Erythroblast (primary cell): Measurements from ENCODE around the gene APLNR.

ENCODE experiments used
- DNase-seq, 2 experiments: peaks; one replicate each; lab custom pipeline; 2025; lab: John Stamatoyannopoulos, UW
- GATA1 ChIP-seq: IDR thresholded peaks from 2 replicates; pipeline ENCODE4 v1.6.1; 2011; ENCODE audit warnings: low read depth, mild to moderate bottlenecking, control low read depth, low read length, moderate library complexity
- POLR2A ChIP-seq: IDR thresholded peaks from 2 replicates; pipeline ENCODE4 v1.6.1; 2011; ENCODE audit warnings: mild to moderate bottlenecking, low read length

The APLNR gene

GRCh38 chr11:57216463-57216862 lies 20.6 kb downstream of the APLNR start:
- no peak for DNase-seq
- TF ChIP-seq POLR2A: no peak
- TF ChIP-seq GATA1: no peak

DNA sequence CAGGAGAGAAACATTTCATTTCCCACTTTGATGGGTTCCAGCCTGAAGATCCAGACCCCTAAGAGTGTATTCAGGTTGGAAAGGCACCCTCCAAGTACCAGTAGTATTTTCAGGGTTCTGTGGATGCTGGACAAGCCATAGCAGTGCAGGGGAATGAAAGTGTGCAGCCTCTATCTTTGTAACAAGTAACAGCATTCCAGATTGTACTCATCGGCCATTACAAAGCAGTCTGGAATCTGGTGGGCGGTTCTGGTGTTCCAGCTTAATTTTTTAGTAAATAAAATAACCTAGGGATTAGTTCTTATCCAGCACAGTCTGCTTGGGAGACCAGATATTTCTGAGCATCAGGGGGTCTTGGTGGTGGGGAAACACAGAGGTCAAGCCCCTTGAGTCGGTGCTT lies 22.6 kb downstream of the APLNR start:
- DNase-seq: no peak

DNA sequence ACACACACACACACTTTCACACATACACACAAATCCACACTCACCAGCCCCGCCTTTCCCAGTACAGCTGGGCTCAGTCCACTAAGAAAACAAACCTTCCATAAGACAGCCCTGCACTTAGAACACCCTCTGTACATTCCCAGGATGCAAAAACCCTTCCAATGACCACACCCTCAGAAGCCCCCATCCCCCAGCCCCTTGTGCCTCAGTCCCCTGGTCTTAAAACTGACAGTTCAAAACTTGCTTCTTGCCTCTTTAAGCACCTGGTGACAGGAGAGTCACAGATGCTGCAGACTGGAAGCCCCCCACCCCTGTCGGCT lies 23.0 kb downstream of the APLNR start:
- no peak for DNase-seq

More for the DNA sequence above, 22.6 kb downstream of the APLNR start:
- TF ChIP-seq GATA1 (no peak), POLR2A (no peak)

DNA sequence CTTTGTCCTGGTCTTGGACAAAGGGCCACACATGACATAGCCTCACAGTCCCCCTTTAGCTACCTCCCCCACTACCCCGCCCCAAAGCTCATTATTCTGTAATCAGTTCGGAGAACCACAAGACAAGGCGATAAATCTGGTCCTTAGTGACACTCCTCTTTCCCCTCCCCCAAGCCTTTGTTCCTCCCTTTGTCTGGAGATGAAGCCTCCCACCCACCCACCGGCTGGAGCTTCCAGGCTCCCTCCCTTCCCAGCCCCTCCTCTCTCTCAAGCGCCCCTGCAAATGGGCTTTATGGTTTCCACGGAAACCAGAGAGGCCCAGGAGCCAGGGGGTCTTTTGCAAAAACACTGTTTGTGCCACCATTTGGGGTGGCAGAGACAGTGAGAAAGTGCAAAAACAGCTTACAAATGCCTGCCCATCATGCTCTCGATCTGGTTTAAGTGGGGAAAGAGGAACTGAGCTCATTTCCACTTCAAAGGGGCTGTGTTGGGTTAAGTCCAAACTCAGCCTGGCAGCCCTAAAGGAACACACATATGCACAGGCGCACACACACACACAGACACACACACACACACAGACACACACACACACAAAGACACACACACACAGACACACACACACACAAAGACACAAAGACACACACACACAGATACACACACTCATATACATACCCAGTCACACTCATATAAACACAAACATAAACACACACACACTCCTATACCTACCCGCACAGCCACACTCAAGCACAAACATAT lies 23.5 kb downstream of the APLNR start:
- no peak for TF ChIP-seq POLR2A
- no peak for TF ChIP-seq GATA1
- no peak for DNase-seq

More for the DNA sequence above, 23.0 kb downstream of the APLNR start:
- TF ChIP-seq POLR2A (no peak), GATA1 (no peak)

DNA sequence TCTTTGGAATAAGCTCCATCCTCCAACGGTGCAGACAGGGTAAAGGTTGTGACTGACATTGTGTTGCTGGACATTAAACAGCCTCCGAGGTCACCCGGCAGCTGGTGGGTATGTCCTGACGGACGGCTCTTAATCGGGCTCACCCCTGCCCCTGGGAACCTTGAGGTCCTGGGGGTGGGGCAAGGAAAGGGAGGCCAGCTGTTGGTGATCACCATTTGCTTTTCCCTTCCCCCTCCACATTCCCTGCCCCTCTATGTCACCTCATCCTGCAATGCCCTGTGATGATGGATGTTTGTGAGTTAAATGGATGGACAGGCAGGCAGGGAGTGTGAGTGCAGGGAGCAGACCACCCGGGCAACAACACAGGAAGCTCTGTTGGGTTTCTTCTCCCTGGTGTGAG lies 26.3 kb downstream of the APLNR start:
- TF ChIP-seq POLR2A: no peak
- TF ChIP-seq GATA1: no peak
- no peak for DNase-seq

DNA sequence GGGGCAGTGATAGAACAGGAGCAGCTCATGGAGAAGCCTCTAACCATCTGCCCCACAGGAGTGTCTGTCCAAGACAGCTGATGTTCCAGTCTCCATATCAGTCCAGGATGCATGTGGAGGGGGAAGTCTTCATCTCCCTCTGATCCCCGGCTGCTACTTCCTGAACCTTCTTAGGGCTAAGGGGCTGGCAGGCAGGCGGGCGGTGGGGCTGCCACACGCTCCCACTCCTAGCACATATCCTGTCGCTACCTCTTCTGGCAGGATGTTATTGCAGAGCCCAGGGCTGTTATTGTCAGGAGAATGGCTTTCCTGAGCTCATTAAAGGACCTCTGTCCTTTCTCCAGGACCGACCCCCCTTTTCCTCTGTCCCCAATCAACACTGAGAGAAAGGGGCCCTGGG lies 29.9 kb downstream of the APLNR start:
- DNase-seq: no peak
- TF ChIP-seq POLR2A (no peak), GATA1 (no peak)

GRCh38 chr11:57205041-57205641 lies 31.9 kb downstream of the APLNR start:
- TF ChIP-seq POLR2A: no peak
- peak; percentile 22 to 46 for DNase-seq

- no peak for DNase-seq
- TF ChIP-seq GATA1 (no peak), POLR2A (no peak)
These were observed 33.1 kb downstream of the APLNR start for GRCh38 chr11:57203882-57204480.

- TF ChIP-seq GATA1 (no peak), POLR2A (no peak)
- no peak for DNase-seq
These were observed 33.7 kb downstream of the APLNR start for GRCh38 chr11:57203359-57203758.

GRCh38 chr11:57202281-57202680 lies 34.8 kb downstream of the APLNR start:
- TF ChIP-seq POLR2A (no peak), GATA1 (no peak)

DNA sequence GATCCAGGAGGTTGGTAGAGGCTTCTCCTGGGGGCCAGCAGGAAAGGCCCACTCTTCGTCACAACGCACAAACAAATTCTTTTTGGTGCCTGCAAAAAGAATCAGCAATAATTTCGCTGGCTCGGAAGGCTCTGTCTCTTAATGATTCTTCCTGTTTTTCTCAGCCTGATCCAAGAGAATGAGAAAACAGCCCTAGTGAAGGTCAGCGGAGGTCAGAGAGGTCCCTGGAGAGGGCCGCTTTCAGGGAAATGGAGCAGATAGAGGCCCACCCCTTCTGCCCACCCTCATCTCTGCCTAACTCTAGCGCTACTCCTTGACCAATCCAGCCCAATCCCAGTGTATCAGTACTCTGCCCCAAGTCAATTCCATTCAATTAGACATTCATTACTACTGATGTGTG lies 36.1 kb downstream of the APLNR start:
- no peak for DNase-seq
- no peak for TF ChIP-seq GATA1
- no peak for TF ChIP-seq POLR2A

More at GRCh38 chr11:57202281-57202680, 34.8 kb downstream of the APLNR start:
- no peak for DNase-seq

DNA sequence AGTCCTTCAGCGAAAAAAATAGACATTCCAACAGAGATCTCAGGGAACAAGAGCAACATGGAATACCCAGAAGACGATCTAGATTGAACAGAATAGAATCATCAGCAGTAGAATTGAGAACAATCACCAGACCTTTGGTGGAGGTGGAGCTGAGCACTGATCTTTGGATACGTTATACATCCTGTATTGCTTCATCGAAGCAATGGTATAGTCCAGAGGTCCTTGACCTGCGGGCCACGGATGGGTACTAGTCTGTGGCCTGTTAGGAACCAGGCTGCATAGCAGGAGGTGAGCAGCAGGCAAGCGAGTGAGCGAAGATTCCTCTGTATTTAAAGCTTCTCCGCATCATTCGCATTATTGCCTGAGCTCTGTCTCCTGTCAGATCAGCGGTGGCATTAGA lies 37.7 kb downstream of the APLNR start:
- DNase-seq: no peak

GRCh38 chr11:57197762-57198161 lies 39.3 kb downstream of the APLNR start:
- TF ChIP-seq POLR2A (no peak), GATA1 (no peak)
- no peak for DNase-seq

More for the DNA sequence above, 37.7 kb downstream of the APLNR start:
- TF ChIP-seq GATA1 (no peak), POLR2A (no peak)

DNA sequence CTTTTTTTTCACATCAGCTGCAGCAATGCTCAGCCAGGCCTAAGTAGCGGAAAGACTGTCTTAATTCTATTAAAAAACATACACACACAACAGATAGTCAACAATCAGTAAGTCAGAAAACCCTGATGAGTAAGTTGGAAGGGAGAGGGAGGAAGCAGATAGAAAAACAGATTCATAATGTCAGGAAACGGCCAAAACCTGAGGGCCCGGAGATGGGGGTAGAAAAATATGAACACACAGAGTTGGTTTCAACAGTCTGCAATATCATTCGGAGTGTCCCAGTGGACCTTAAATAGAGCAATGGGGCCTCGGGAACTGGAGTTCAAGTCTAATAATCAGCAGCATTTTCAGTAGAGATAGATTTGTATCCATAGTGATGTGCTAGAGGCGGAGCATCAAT lies 40.5 kb downstream of the APLNR start:
- TF ChIP-seq POLR2A (no peak), GATA1 (no peak)
- no peak for DNase-seq

DNA sequence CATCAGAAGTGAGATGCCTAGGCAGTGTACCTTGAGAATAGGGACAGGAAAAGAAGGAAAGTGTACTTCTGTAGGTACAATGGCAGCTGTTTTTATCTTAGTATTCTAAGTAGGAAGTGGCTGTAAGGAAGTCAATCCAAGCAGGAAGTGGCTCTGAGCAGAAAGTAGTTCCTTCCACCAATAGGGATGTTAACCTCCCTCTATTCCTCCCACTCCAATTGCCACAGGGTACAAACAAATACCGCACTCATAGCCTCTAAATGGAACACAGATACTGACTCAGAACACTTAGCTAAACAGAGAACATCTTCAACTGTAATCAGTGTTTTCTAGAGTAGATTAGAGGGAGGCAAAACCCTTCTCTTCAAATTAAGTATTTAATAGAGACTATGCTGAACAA lies 44.7 kb downstream of the APLNR start:
- DNase-seq: no peak

More for the DNA sequence above, 44.7 kb downstream of the APLNR start:
- TF ChIP-seq GATA1 (no peak), POLR2A (no peak)
